NCI-H146 treated with DMSO at 0.1 percent for 48 hours (cell line): ENCODE data around the gene TIMM9.
"Not testable (repeated sequence)": the region's sequence is repeated elsewhere in the genome, so short reads cannot be mapped to it uniquely, and the experiment has no call there.

Source experiments
- DNase-seq: peaks from one replicate; lab custom pipeline; 2025; ENCODE audit not compliant: unreplicated experiment; lab: John Stamatoyannopoulos, UW

TIMM9 gene

GRCh38 chr14:58427281-58428117, at the start of gene TIMM9, which contains the start of gene KIAA0586:
Gene TIMM9, minus strand, starts transcription at chr14:58427531. Its CDS starts 15,586 bp downstream, at chr14:58411945.
Gene KIAA0586, plus strand, starts transcription at chr14:58427719. Its CDS starts 546 bp downstream, at chr14:58428265.
- peak; percentile 90 for DNase-seq

GRCh38 chr14:58476320-58476719, 49.0 kb upstream of the TIMM9 start:
- DNase-seq: no peak

GRCh38 chr14:58469309-58469708, 42.0 kb upstream of the TIMM9 start:
- no peak for DNase-seq

- no peak for DNase-seq
Observed at GRCh38 chr14:58467575-58467974, 40.2 kb upstream of the TIMM9 start.

GRCh38 chr14:58466459-58466858, 39.1 kb upstream of the TIMM9 start:
- no peak for DNase-seq

- no peak for DNase-seq
Observed at GRCh38 chr14:58465421-58465820, 38.1 kb upstream of the TIMM9 start.

GRCh38 chr14:58464652-58465051, 37.3 kb upstream of the TIMM9 start:
- DNase-seq: no peak

GRCh38 chr14:58463147-58463546, 35.8 kb upstream of the TIMM9 start:
- DNase-seq: no peak

- DNase-seq: no peak
Observed at GRCh38 chr14:58460772-58461171, 33.4 kb upstream of the TIMM9 start.

- DNase-seq: no peak
Observed at GRCh38 chr14:58455593-58456265, 28.4 kb upstream of the TIMM9 start.

GRCh38 chr14:58444627-58445026, 17.3 kb upstream of the TIMM9 start:
- DNase-seq: no peak

- no peak for DNase-seq
Observed at GRCh38 chr14:58439476-58439875, 12.1 kb upstream of the TIMM9 start.

- DNase-seq: no peak
Observed at GRCh38 chr14:58430156-58430555, 2.8 kb upstream of the TIMM9 start.

GRCh38 chr14:58428118-58428683, 870 bp upstream of the TIMM9 start:
- DNase-seq: peak; percentile 6

- peak; percentile 20 for DNase-seq
Observed at GRCh38 chr14:58426670-58427280, 556 bp downstream of the TIMM9 start.

GRCh38 chr14:58416934-58417333, 10.4 kb downstream of the TIMM9 start:
- DNase-seq: not testable (repeated sequence)

GRCh38 chr14:58415636-58416547, 11.4 kb downstream of the TIMM9 start:
- DNase-seq: no peak

GRCh38 chr14:58414845-58415244, 12.5 kb downstream of the TIMM9 start:
- DNase-seq: no peak

GRCh38 chr14:58408681-58409215, 18.6 kb downstream of the TIMM9 start:
- DNase-seq: no peak

- DNase-seq: no peak
Observed at GRCh38 chr14:58401587-58401986, 25.7 kb downstream of the TIMM9 start.
